Neural cell (in vitro differentiated cells): ENCODE data around the gene PPP3R1. TPM values are rescaled to one million over a fixed set of nuclear protein-coding genes. Genes with fewer than 3 reads are reported as not detected.

Experiments used
- H2AFZ ChIP-seq: fragments of 200-600, 300-800 bp; sonication (generic), shearing (Covaris generic); 2 replicates; pipeline ENCODE4 v1.6.0; 2014; ENCODE audit warnings: low read depth, mild to moderate bottlenecking, antibody characterized with exemption, low read length, moderate library complexity
- H3F3A ChIP-seq: fragments of 200-600 bp; shearing (Covaris generic); 2 replicates; pipeline ENCODE4 v1.6.1; 2016; ENCODE audit warnings: mild to moderate bottlenecking, moderate library complexity, mixed read lengths, antibody characterized with exemption, low read length; ENCODE audit not compliant: insufficient read depth, poor library complexity, severe bottlenecking
- H3K27ac ChIP-seq: fragments of 200-600, 300-800 bp; sonication (generic), shearing (Covaris generic); 2 replicates; pipeline ENCODE4 v1.5.1; 2014; ENCODE audit warnings: mild to moderate bottlenecking, low read length, moderate library complexity
- H3K27me3 ChIP-seq: fragments of 300-800, 200-600 bp; sonication (generic), shearing (Covaris generic); 2 replicates; pipeline ENCODE4 v1.6.0; 2014; ENCODE audit warnings: mild to moderate bottlenecking, low read depth, low read length, moderate library complexity; ENCODE audit not compliant: insufficient read depth
- H3K36me3 ChIP-seq: fragments of 300-800, 200-600 bp; sonication (generic), shearing (Covaris generic); 2 replicates; pipeline ENCODE4 v1.5.1; 2014; ENCODE audit warnings: mild to moderate bottlenecking, antibody characterized with exemption, low read length, moderate library complexity; ENCODE audit not compliant: insufficient read depth
- H3K4me2 ChIP-seq: fragments of 300-800, 200-600 bp; sonication (generic), shearing (Covaris generic); 2 replicates; pipeline ENCODE4 v1.6.0; 2014; ENCODE audit warnings: mild to moderate bottlenecking, low read length
- H3K4me3 ChIP-seq: fragments of 300-800, 200-600 bp; sonication (generic), shearing (Covaris generic); 2 replicates; pipeline ENCODE4 v1.5.1; 2014; ENCODE audit warnings: mild to moderate bottlenecking, low read length, moderate library complexity
- H3K79me2 ChIP-seq: fragments of 200-600 bp; shearing (Covaris generic); replicated peaks from 2 replicates; pipeline ENCODE4 v1.6.0; 2014; ENCODE audit warnings: mild to moderate bottlenecking, low read length, moderate library complexity; ENCODE audit not compliant: insufficient read depth
- H3K9ac ChIP-seq: fragments of 300-800, 200-600 bp; sonication (generic), shearing (Covaris generic); 2 replicates; pipeline ENCODE4 v1.6.1; 2016; ENCODE audit warnings: mild to moderate bottlenecking, low read length, mixed read lengths
- H3K9me2 ChIP-seq: fragments of 200-600 bp; shearing (Covaris generic); 2 replicates; pipeline ENCODE4 v1.6.1; 2016; ENCODE audit warnings: mild to moderate bottlenecking, low read length, mixed read lengths; ENCODE audit not compliant: insufficient read depth
- H3K9me3 ChIP-seq: fragments of 200-600, 300-800 bp; sonication (generic), shearing (Covaris generic); 2 replicates; pipeline ENCODE4 v1.6.1; 2016; ENCODE audit warnings: mild to moderate bottlenecking, mixed run types, low read length, moderate library complexity, mixed read lengths
- H4K20me1 ChIP-seq: fragments of 200-600 bp; shearing (Covaris generic); 2 replicates; pipeline ENCODE4 v1.6.1; 2016; ENCODE audit warnings: mild to moderate bottlenecking, mixed run types; ENCODE audit not compliant: insufficient read depth
- EP300 ChIP-seq: fragments of 450-650 bp; conservative IDR thresholded peaks from 2 replicates; pipeline ENCODE4 v1.6.1; 2014; ENCODE audit warnings: antibody characterized with exemption, mild to moderate bottlenecking, moderate library complexity; ENCODE audit not compliant: poor library complexity, severe bottlenecking
- EZH2 ChIP-seq: fragments of 200-600, 300-800 bp; shearing (Covaris generic), sonication (generic); IDR thresholded peaks from 2 replicates; pipeline ENCODE4 v1.6.1; 2014; ENCODE audit warnings: antibody characterized with exemption, low read length, borderline replicate concordance, mild to moderate bottlenecking; ENCODE audit not compliant: insufficient read depth, poor library complexity, severe bottlenecking
- MXI1 ChIP-seq: fragments of 450-650 bp; conservative IDR thresholded peaks from 2 replicates; pipeline ENCODE4 v1.6.1; 2014; ENCODE audit warnings: antibody characterized with exemption, mild to moderate bottlenecking; ENCODE audit not compliant: poor library complexity, severe bottlenecking
- POLR2AphosphoS5 ChIP-seq: IDR thresholded peaks from 2 replicates; pipeline ENCODE4 v1.6.1; 2012
- RAD21 ChIP-seq: fragments of 450-650 bp; conservative IDR thresholded peaks from 2 replicates; pipeline ENCODE4 v1.6.1; 2014; ENCODE audit warnings: antibody characterized with exemption, mild to moderate bottlenecking, moderate library complexity
- SMC3 ChIP-seq: fragments of 450-650 bp; conservative IDR thresholded peaks from 2 replicates; pipeline ENCODE4 v1.6.1; 2014; ENCODE audit warnings: antibody characterized with exemption, mild to moderate bottlenecking, moderate library complexity; ENCODE audit not compliant: poor library complexity
- TAF1 ChIP-seq: IDR thresholded peaks from 2 replicates; pipeline ENCODE4 v1.6.1; 2012; ENCODE audit warnings: low read depth
- polyA plus RNA-seq: library from polyadenylated mRNA; depleted of rRNA; stranded (reverse); fragments of >200 nt; gene quantifications from 2 replicates; pipeline ENCODE4 v1.2.3, GENCODE V29; 2014
- TF ChIP-seq, protein P1 (sequence below): fragments of 450-650 bp; IDR thresholded peaks from 2 replicates; pipeline ENCODE4 v1.5.1; 2014; ENCODE audit warnings: antibody characterized with exemption, mild to moderate bottlenecking, moderate library complexity; ENCODE audit not compliant: poor library complexity, severe bottlenecking
- TF ChIP-seq, protein P2 (sequence below): IDR thresholded peaks from 2 replicates; pipeline ENCODE4 v1.6.1; 2012; ENCODE audit warnings: borderline replicate concordance

Gene PPP3R1
- polyA plus RNA-seq, 1 donor from 2014 or later, result 45.3 TPM

DNA sequence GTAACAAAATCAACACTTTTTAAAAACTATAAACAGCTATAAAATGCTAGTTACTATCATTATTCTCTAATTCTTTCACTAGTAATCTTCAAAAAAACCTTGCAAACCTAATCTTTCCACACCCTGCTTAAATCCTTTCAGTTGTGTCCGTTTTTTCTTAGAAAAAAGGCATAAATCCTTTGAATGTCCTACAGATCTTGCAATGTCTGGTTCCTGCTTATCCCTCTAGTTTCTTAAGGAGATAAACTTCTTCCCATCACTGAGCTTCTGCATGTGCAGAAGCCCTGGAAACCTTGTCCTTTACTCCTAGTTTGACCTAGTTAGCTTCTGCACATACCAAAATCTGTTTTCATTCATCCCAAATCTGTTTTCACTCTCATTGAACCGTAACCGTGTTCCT is 95.9 kb downstream of the PPP3R1 start:
- Histone ChIP-seq H2AFZ (peak overlapping the region; percentile 73), H3K9me2 (no peaks in the 10 kb centered on the region), H3K4me2 (peak overlapping the region; percentile 93), H3K4me3 (peak overlapping the region; percentile 86), H3K36me3 (no peaks in the 10 kb centered on the region), H3K79me2 (peaks cover 23% of the 10 kb centered on the region), H4K20me1 (no peaks in the 10 kb centered on the region), H3K9me3 (no peaks in the 10 kb centered on the region), H3K27me3 (no peaks in the 10 kb centered on the region), H3K9ac (peak overlapping the region; percentile 74), H3F3A (no peaks in the 10 kb centered on the region), H3K27ac (peak overlapping the region; percentile 92)
- TF ChIP-seq SMC3 (no peak), TAF1 (no peak), EP300 (no peak), EZH2 (no peak), RAD21 (no peak), POLR2AphosphoS5 (no peak), MXI1 (no peak)
- TF ChIP-seq, protein P1, sequence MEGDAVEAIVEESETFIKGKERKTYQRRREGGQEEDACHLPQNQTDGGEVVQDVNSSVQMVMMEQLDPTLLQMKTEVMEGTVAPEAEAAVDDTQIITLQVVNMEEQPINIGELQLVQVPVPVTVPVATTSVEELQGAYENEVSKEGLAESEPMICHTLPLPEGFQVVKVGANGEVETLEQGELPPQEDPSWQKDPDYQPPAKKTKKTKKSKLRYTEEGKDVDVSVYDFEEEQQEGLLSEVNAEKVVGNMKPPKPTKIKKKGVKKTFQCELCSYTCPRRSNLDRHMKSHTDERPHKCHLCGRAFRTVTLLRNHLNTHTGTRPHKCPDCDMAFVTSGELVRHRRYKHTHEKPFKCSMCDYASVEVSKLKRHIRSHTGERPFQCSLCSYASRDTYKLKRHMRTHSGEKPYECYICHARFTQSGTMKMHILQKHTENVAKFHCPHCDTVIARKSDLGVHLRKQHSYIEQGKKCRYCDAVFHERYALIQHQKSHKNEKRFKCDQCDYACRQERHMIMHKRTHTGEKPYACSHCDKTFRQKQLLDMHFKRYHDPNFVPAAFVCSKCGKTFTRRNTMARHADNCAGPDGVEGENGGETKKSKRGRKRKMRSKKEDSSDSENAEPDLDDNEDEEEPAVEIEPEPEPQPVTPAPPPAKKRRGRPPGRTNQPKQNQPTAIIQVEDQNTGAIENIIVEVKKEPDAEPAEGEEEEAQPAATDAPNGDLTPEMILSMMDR, result no peak
- TF ChIP-seq, protein P2, sequence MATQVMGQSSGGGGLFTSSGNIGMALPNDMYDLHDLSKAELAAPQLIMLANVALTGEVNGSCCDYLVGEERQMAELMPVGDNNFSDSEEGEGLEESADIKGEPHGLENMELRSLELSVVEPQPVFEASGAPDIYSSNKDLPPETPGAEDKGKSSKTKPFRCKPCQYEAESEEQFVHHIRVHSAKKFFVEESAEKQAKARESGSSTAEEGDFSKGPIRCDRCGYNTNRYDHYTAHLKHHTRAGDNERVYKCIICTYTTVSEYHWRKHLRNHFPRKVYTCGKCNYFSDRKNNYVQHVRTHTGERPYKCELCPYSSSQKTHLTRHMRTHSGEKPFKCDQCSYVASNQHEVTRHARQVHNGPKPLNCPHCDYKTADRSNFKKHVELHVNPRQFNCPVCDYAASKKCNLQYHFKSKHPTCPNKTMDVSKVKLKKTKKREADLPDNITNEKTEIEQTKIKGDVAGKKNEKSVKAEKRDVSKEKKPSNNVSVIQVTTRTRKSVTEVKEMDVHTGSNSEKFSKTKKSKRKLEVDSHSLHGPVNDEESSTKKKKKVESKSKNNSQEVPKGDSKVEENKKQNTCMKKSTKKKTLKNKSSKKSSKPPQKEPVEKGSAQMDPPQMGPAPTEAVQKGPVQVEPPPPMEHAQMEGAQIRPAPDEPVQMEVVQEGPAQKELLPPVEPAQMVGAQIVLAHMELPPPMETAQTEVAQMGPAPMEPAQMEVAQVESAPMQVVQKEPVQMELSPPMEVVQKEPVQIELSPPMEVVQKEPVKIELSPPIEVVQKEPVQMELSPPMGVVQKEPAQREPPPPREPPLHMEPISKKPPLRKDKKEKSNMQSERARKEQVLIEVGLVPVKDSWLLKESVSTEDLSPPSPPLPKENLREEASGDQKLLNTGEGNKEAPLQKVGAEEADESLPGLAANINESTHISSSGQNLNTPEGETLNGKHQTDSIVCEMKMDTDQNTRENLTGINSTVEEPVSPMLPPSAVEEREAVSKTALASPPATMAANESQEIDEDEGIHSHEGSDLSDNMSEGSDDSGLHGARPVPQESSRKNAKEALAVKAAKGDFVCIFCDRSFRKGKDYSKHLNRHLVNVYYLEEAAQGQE, result no peak

DNA sequence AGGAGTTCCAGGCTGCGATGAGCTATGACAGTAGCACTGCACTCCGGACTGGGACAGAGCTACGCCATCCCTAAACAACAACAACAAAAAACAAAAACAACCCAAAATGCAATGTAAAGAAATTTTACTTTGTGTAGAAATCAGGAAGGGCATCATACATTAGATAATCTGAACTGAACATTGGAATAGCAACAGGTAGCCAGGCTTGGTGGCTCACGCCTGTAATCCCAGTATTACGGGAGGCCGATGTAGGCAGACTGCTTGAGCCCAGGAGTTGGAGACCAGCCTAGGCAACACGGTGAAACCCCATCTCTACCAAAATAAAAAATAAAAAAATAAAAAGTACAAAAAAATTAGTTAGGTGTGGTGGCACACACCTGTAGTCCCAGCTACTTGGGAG is 96.7 kb downstream of the PPP3R1 start:
- H3K79me2 ChIP-seq, result peaks cover 23% of the 10 kb centered on the region
- H3K36me3 ChIP-seq, result no peaks in the 10 kb centered on the region
- TF ChIP-seq POLR2AphosphoS5 (no peak), RAD21 (no peak), EZH2 (no peak), TAF1 (no peak), MXI1 (no peak), SMC3 (no peak), EP300 (no peak)
- TF ChIP-seq, protein P1, result no peak
- TF ChIP-seq, protein P2, result no peak

More for the DNA sequence above, 96.7 kb downstream of the PPP3R1 start:
- no peak overlapping the region for H3K27ac ChIP-seq
- no peaks in the 10 kb centered on the region for H4K20me1 ChIP-seq
- peak overlapping the region; percentile 86 for H3K4me3 ChIP-seq
- H3F3A ChIP-seq, result no peaks in the 10 kb centered on the region
- no peaks in the 10 kb centered on the region for H3K9me3 ChIP-seq
- H3K4me2 ChIP-seq, result no peak overlapping the region
- H3K9ac ChIP-seq, result no peak overlapping the region
- H3K27me3 ChIP-seq, result no peaks in the 10 kb centered on the region
- H3K9me2 ChIP-seq, result no peaks in the 10 kb centered on the region
- no peak overlapping the region for H2AFZ ChIP-seq
